Activated CD4-positive, alpha-beta memory T cell treated with anti-CD3 and anti-CD28 coated beads, Interleukin-2, amount 10 ng/mL, durations not matched to agents 7 days and 5 days (primary cell): ENCODE data around the gene GXYLT2. TPM values are rescaled to one million over a fixed set of nuclear protein-coding genes. Genes with fewer than 3 reads are reported as not detected.

Experiments
- CTCF ChIA-PET: fragments of 350-600 bp; sonication (Branson Sonifier 250); formaldehyde crosslinking; loops from one replicate; lab custom pipeline; 2021; ENCODE audit warnings: antibody characterized with exemption, inconsistent platforms; lab: Charles Lee
- POLR2A ChIA-PET: fragments of 350-600 bp; sonication (Branson Sonifier 250); formaldehyde crosslinking; loops from one replicate; lab custom pipeline; 2021; ENCODE audit warnings: antibody characterized with exemption; lab: Charles Lee
- DNase-seq: peaks from one replicate; pipeline ENCODE4 v3.0.0-alpha.2; 2020
- H3K27ac Mint-ChIP-seq: one replicate; pipeline ENCODE4 v1.8.0; 2021; ENCODE audit warnings: mild to moderate bottlenecking, mixed read lengths
- H3K27me3 Mint-ChIP-seq: one replicate; pipeline ENCODE4 v1.8.0; 2021; ENCODE audit warnings: mixed read lengths
- H3K36me3 Mint-ChIP-seq: one replicate; pipeline ENCODE4 v1.8.0; 2021; ENCODE audit warnings: low read depth, mixed read lengths
- H3K4me1 Mint-ChIP-seq: one replicate; pipeline ENCODE4 v1.8.0; 2021; ENCODE audit warnings: mixed read lengths
- H3K4me3 Mint-ChIP-seq: one replicate; pipeline ENCODE4 v1.8.0; 2021; ENCODE audit warnings: mild to moderate bottlenecking, mixed read lengths
- H3K9me3 Mint-ChIP-seq: one replicate; pipeline ENCODE4 v1.8.0; 2021; ENCODE audit warnings: mixed read lengths
- total RNA-seq, 2 experiments: library from RNA; stranded (reverse); gene quantifications; one replicate each; pipeline ENCODE4 v1.2.3, GENCODE V29; 2021

GXYLT2 gene
- total RNA-seq, 2 experiments from 2014 or later, result not detected

DNA sequence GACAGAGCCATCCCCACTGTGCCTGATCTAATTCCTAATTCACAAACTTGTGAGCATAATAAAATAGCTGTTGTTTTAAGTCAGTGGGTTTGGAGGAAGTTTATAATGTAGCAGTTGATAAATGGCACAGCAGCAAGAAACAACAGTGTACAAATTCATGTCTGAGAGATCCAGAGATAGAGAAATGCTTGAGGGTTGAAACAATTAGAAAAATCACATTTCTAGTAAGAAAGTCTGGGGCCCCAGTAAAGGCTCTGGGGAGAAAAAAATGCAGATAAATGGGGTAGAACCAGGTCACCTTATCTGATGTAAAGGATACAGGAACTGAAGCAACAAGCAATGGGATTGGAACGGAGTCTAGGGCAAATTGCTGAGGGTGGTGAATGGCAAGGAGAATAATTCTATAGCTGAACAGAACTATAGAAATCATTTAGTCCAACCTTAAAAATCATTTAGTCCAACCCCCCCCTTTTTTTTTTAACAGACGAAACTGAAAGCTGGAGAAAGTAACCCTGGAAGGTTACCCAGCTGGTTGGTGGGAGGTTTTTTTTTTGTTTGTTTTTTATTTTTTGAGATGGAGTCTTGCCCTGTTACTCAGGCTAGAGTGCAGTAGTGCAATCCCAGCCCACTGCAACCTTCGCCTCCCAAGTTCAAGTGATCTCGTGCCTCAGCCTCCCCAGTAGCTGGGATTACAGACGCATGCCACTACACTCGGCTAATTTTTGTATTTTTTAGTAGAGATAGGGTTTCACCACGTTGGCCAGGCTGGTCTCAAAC, 25.3 kb upstream of the GXYLT2 start:
- Mint-ChIP-seq H3K36me3 (no peaks in the 10 kb centered on the region), H3K27ac (no peak overlapping the region), H3K4me1 (no peaks in the 10 kb centered on the region), H3K4me3 (no peak overlapping the region), H3K9me3 (no peaks in the 10 kb centered on the region), H3K27me3 (no peaks in the 10 kb centered on the region)
- ChIA-PET CTCF (interaction anchor here (1.5 kb wide), 1 partner anchor 11 kb away, joined by 6 read pairs; no protein-coding TSS in a partner anchor), POLR2A (interaction anchor here (0.7 kb wide), 1 partner anchor 390 kb away, joined by 3 read pairs; no protein-coding TSS in a partner anchor)
- no peak for DNase-seq

DNA sequence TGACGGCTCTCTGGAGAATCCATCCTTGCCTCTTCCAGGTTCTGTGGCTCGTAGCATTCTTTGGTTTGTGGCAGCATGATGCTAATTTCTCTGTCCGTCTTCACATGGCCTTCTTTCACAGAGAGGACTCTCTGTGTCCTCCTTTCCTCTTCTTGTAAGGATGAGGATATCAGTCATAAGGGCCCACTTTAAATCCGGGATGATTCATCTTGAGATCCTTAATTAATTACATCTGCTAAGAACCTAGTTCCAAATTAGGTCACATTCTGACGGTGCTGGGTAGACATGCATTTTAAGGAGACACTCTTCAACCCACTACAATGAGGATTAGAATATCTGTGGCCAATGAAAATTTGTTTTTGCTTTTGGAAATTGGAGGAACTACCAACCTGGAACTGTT, 15.7 kb upstream of the GXYLT2 start:
- DNase-seq, result no peak
- peaks cover 5% of the 10 kb centered on the region for H3K27me3 Mint-ChIP-seq
- ChIA-PET POLR2A (no interaction called here), CTCF (no interaction called here)
- H3K9me3 Mint-ChIP-seq, result no peaks in the 10 kb centered on the region
- H3K4me3 Mint-ChIP-seq, result no peak overlapping the region
- no peak overlapping the region for H3K27ac Mint-ChIP-seq
- no peaks in the 10 kb centered on the region for H3K36me3 Mint-ChIP-seq
- no peaks in the 10 kb centered on the region for H3K4me1 Mint-ChIP-seq

DNA sequence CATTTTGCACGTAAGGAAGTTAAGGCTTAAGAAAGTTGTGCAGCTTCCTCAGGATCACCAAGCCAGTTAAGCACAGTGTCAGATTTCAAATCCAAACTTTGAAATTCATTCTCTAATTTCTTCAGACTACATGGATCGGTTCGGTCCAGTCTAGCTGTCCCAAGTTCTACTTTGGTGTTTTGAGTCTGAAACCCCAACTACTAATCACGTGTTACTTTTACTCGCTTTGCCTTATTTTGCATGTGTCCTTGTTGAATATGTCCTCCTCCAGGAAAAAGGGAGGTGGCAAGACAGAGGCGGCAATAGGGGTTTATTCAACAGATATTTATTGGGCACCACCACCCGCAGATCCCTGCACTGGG, 522 bp upstream of the GXYLT2 start:
- peak overlapping the region; percentile 49 for H3K4me3 Mint-ChIP-seq
- peaks cover 77% of the 10 kb centered on the region for H3K27me3 Mint-ChIP-seq
- DNase-seq, result no peak
- H3K9me3 Mint-ChIP-seq, result no peaks in the 10 kb centered on the region
- peaks cover 4% of the 10 kb centered on the region for H3K36me3 Mint-ChIP-seq
- H3K4me1 Mint-ChIP-seq, result peaks cover 6% of the 10 kb centered on the region
- POLR2A ChIA-PET, result no interaction called here
- H3K27ac Mint-ChIP-seq, result no peak overlapping the region
- CTCF ChIA-PET, result interaction anchor here (1.0 to 2.0 kb wide), 3 partner anchors 8 to 36 kb away, joined by 3 to 7 read pairs (median 4); no protein-coding TSS in a partner anchor

DNA sequence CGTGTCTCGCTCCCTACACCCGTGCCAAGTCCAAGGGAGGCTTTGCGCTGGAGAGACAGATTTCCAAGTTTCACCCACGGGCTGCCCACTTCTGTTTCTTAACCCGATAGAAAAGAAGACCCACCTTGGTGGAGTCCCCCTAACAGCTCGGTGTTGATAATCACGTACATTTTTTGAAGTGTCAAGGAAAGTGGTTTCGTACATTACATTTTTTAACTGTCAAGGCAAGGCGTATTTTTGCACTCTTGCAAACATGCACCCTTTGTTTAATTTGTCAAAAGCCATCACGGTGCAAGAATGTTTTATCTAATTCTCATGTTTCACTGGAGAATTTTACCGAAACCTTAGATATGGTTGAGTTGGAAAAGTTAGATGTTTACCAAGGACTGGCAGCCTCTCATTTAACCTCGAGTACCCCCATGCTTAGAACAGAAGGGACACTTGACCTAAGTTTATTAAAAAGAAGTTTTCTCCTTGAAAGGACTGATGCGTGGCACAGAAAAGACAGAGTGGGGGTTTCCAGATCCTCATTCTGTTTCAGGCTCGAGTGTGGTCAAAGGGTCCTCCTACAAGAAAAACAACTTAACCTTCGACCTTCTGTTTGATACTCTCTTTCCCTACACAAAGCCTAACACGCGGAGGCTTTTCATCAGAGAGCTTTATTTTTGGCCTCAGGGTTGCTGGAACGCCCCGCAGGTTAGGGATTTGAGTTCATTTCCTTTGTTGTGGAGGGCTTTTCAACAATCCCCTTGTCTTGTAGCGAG, 882 bp downstream of the GXYLT2 start:
- no peak overlapping the region for H3K27ac Mint-ChIP-seq
- no peak overlapping the region for H3K4me3 Mint-ChIP-seq
- H3K4me1 Mint-ChIP-seq, result peaks cover 6% of the 10 kb centered on the region
- ChIA-PET POLR2A (no interaction called here), CTCF (interaction anchor here (1.3 to 2.0 kb wide), 2 partner anchors 10 to 38 kb away, joined by 4 to 7 read pairs; no protein-coding TSS in a partner anchor)
- H3K9me3 Mint-ChIP-seq, result no peaks in the 10 kb centered on the region
- no peaks in the 10 kb centered on the region for H3K36me3 Mint-ChIP-seq
- peaks cover 84% of the 10 kb centered on the region for H3K27me3 Mint-ChIP-seq
- no peak for DNase-seq

DNA sequence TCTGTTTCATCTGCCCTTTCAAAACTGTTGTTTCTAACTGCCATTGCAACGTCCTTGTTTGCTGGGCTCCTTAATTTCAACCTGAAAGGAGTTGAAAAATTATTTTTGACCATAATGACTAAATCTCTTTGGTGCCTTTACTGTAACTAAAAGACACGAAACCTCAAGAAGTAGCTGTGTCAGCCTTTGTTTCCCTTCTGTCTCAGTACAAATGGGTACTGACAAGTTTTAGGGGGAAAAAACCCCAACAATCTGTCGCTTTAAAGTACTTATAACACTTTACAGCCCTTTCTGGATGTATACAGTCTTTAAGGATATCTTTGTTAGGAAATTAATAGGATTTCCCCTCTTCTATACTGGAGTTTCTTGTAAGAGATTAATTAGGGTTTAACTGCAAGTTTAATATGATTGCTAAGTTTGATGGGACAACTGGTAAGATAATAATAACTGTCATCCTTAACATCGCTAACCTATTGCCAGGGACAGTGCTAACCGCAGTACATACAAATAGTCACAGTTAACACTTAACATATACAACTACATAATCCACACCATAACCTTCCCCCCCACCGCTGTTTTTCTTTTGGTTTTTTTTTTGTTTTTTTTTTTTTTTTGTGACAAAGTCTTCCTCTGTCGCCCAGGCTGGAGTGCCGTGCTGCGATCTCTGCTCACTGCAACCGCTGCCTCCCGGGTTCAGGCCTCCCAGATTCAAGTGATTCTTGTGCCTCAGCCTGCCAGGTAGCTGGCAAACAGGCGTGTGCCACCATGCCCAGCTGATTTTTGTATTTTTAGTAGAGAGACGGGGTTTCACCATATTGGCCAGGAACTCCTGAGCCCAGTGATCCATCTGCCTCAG, 1.7 kb downstream of the GXYLT2 start:
- Mint-ChIP-seq H3K27ac (no peak overlapping the region), H3K27me3 (peaks cover 80% of the 10 kb centered on the region), H3K9me3 (no peaks in the 10 kb centered on the region), H3K4me3 (no peak overlapping the region), H3K36me3 (no peaks in the 10 kb centered on the region), H3K4me1 (peaks cover 6% of the 10 kb centered on the region)
- no peak for DNase-seq
- ChIA-PET POLR2A (no interaction called here), CTCF (no interaction called here)

DNA sequence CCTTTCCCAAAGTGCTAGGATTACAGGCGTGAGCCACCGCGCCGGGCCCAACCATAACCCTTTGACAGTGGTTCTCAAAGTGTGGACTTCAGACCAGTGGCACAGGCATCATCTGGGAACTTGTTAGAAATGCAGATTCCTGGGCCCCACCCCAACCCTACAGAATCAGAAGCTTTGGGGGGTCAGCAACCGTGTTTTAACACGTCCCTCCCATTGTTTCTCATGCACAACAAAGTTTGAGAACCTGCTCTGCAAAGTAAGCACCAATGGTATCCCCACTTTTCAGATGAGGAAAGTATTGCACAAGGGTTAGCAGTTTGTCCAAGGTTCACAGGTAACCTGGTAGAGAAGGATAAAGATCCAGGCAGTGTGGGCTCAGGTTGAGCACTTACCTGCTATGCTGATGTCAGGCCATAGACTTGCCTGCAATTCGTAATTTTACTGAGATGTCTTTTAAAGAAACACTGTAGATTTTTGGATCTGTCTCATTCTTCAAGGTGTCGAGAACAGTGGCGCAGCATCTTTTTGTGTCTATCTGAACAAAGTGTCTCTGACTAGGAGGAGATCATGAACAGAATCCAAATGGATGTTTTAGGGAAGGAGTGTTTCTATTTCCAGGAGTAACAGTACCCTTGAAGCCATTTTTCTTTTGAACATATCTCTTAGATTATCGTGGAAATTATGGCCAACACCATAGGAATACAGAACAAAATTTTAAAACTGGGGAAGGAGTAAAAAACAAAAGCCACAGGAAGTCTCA, 2.5 kb downstream of the GXYLT2 start:
- Mint-ChIP-seq H3K27ac (no peak overlapping the region), H3K4me1 (peaks cover 6% of the 10 kb centered on the region), H3K36me3 (no peaks in the 10 kb centered on the region), H3K4me3 (no peak overlapping the region), H3K27me3 (peaks cover 74% of the 10 kb centered on the region), H3K9me3 (no peaks in the 10 kb centered on the region)
- POLR2A ChIA-PET, result no interaction called here
- CTCF ChIA-PET, result no interaction called here
- no peak for DNase-seq

DNA sequence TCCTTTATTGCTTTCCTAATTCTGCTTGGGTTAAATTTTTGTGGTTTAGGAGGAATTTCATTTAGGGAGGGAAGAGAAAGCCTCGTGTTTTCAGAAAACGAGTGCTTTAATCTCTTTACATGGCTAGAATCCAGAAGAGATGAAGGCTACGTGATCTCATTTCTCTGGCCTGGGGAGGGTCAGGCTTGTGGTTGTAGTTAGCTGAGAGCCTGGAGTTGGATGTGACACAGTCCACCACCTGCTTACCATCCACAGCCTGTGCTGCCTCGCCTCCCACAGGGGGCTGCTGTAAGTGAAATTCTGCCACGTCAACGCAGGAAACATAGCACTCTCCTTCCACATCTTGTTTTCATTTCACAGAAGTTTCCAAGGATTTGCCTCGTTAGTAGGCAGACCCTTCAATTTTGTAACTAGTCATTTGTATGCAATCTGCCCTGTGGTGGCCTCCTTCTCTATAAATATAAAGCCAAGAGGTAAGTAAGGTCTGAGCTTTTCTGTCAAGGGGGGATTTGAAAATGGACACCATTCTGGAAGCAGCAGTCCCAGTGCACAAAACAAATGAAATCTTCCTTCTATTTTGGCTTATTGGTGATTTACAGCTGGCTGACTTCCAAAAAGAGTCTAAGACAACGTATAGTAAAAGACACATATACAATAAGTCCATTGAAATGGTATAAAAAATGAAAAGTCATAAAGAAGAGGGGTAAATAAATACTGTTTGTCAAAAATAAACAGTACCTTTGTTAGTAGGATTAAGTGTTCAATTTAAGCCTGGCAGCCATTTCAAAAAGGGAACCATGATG, 3.4 kb downstream of the GXYLT2 start:
- Mint-ChIP-seq H3K4me3 (no peak overlapping the region), H3K36me3 (no peaks in the 10 kb centered on the region), H3K9me3 (no peaks in the 10 kb centered on the region), H3K4me1 (peaks cover 6% of the 10 kb centered on the region), H3K27me3 (peaks cover 68% of the 10 kb centered on the region), H3K27ac (no peak overlapping the region)
- CTCF ChIA-PET, result no interaction called here
- no peak for DNase-seq
- POLR2A ChIA-PET, result no interaction called here

DNA sequence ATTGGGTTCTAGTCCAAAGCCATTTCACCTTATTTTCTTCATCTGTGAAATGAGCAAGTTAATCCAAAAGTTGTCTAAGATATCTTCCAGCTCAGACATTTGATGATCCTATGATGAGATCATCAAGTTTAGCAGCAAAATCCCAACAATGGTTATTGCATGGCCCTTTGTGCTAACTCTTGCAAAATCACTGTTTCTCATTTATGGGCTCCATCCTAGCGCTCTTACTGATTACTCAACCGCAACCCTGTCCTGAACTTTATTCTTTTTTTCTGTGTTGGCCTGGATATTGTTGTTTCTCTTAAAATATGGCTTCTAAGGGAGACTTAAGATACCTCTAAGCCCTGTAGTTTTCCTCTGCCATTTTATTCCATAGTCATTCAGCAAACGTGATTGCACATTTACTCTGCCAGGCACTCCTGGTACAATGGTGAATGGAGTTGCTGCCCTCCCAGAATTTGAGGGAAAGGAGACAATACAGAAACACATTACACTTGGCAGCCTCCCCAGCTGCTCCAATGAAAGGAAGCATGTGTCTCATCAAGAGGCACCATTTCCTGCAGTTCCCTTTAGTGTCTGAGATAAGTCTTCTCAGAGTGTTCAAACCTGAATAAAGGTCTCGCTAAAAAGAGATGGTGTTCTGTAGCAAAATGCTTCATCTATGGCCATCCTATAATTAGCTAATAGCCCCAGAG, 4.4 kb downstream of the GXYLT2 start:
- H3K27me3 Mint-ChIP-seq, result peaks cover 61% of the 10 kb centered on the region
- H3K9me3 Mint-ChIP-seq, result no peaks in the 10 kb centered on the region
- no peak overlapping the region for H3K27ac Mint-ChIP-seq
- CTCF ChIA-PET, result interaction anchor here (0.6 to 0.9 kb wide), 2 partner anchors 9 to 921 kb away, joined by 3 to 4 read pairs; no protein-coding TSS in a partner anchor
- peaks cover 5% of the 10 kb centered on the region for H3K4me1 Mint-ChIP-seq
- POLR2A ChIA-PET, result no interaction called here
- H3K4me3 Mint-ChIP-seq, result no peak overlapping the region
- DNase-seq, result no peak
- H3K36me3 Mint-ChIP-seq, result no peaks in the 10 kb centered on the region

DNA sequence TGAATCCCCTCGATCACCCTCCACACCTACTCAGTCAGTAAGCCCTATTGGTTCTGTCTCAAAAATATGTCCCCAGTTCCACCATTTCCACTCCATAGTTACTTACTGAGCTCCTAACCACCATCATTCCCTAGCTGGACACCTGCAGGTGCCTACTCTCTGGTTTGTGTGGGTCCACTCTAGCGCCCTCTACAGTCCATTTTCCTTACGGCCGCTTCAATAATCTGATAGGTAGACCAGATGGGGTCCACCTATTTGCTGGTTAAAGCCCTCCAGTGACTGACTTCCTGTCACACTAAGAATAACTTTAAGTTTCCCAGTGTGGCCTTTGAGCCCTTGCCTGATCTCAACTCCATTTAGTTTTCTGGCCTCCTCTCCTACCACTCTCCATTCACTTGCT, 5.0 kb downstream of the GXYLT2 start:
- ChIA-PET CTCF (interaction anchor here (0.9 kb wide), 1 partner anchor 10 kb away, joined by 4 read pairs; no protein-coding TSS in a partner anchor), POLR2A (no interaction called here)
- no peaks in the 10 kb centered on the region for H3K9me3 Mint-ChIP-seq
- H3K27ac Mint-ChIP-seq, result no peak overlapping the region
- H3K4me1 Mint-ChIP-seq, result no peaks in the 10 kb centered on the region
- H3K27me3 Mint-ChIP-seq, result peaks cover 58% of the 10 kb centered on the region
- no peak for DNase-seq
- H3K4me3 Mint-ChIP-seq, result no peak overlapping the region
- H3K36me3 Mint-ChIP-seq, result no peaks in the 10 kb centered on the region

DNA sequence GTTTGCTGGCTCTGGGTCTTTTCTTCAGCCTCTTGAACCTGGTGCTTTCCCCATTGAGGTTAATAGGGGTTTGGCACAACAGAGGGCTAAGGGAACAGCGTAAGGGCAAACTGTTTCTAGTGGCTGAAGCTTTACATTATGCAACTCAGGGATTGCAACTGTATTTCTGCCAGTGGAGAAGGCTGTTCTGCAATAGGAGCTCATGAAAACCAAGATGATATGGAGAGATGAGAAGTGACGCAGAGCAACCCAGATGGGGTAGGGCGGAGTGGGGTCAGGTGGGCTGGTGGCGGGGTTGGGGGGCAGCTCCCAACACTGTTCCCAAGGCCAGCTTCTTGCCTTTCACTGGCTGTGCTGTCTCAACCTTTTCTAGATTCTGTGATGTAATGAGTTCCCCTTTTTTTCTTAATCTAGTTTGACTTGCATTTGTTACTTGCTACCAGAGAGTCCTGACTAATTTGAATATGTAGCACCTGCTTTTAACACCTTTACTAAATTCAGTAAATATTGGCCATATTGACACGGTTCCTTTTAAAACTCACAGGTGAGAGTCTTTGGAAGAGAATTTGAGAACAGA, 7.2 kb downstream of the GXYLT2 start:
- no peaks in the 10 kb centered on the region for H3K36me3 Mint-ChIP-seq
- no peaks in the 10 kb centered on the region for H3K4me1 Mint-ChIP-seq
- H3K27ac Mint-ChIP-seq, result no peak overlapping the region
- H3K27me3 Mint-ChIP-seq, result peaks cover 41% of the 10 kb centered on the region
- POLR2A ChIA-PET, result no interaction called here
- CTCF ChIA-PET, result no interaction called here
- H3K9me3 Mint-ChIP-seq, result no peaks in the 10 kb centered on the region
- no peak for DNase-seq
- H3K4me3 Mint-ChIP-seq, result no peak overlapping the region
